SKM-1 treated with dmso at 0.1 percent for 144 hours (cell line): ENCODE results near the gene NRXN3.

Experiments used
- DNase-seq: peaks from one replicate; lab custom pipeline; 2025; ENCODE audit not compliant: unreplicated experiment; lab: John Stamatoyannopoulos, UW

NRXN3 gene

GRCh38 chr14:79639613-79640012, 1469.4 kb downstream of the NRXN3 start:
- no peak for DNase-seq

GRCh38 chr14:79641371-79641770, 1471.2 kb downstream of the NRXN3 start:
- DNase-seq = no peak

- no peak for DNase-seq
These were observed 1473.0 kb downstream of the NRXN3 start for GRCh38 chr14:79643132-79643531.

- no peak for DNase-seq
These were observed 1475.7 kb downstream of the NRXN3 start for GRCh38 chr14:79645753-79646362.

- no peak for DNase-seq
These were observed 1479.7 kb downstream of the NRXN3 start for GRCh38 chr14:79649856-79650255.

GRCh38 chr14:79652513-79653307, 1482.5 kb downstream of the NRXN3 start:
- DNase-seq = no peak

- DNase-seq = no peak
These were observed 1485.9 kb downstream of the NRXN3 start for GRCh38 chr14:79656056-79656455.

- DNase-seq = no peak
These were observed 1486.3 kb downstream of the NRXN3 start for GRCh38 chr14:79656496-79656895.

- no peak for DNase-seq
These were observed 1488.0 kb downstream of the NRXN3 start for GRCh38 chr14:79658221-79658620.

GRCh38 chr14:79658769-79659168, 1488.6 kb downstream of the NRXN3 start:
- DNase-seq = no peak

GRCh38 chr14:79660053-79660939, 1490.1 kb downstream of the NRXN3 start:
- DNase-seq = no peak

- no peak for DNase-seq
These were observed 1491.6 kb downstream of the NRXN3 start for GRCh38 chr14:79661752-79662151.

GRCh38 chr14:79663453-79663852, 1493.3 kb downstream of the NRXN3 start:
- DNase-seq = no peak

- no peak for DNase-seq
These were observed 1495.4 kb downstream of the NRXN3 start for GRCh38 chr14:79665556-79665955.

- DNase-seq = no peak
These were observed 1498.8 kb downstream of the NRXN3 start for GRCh38 chr14:79668951-79669350.

GRCh38 chr14:79670811-79671210, 1500.6 kb downstream of the NRXN3 start:
- no peak for DNase-seq

GRCh38 chr14:79680087-79680486, 1509.9 kb downstream of the NRXN3 start:
- no peak for DNase-seq

- DNase-seq = no peak
These were observed 1516.0 kb downstream of the NRXN3 start for GRCh38 chr14:79686196-79686595.

- no peak for DNase-seq
These were observed 1520.8 kb downstream of the NRXN3 start for GRCh38 chr14:79690960-79691359.

- DNase-seq = no peak
These were observed 1523.8 kb downstream of the NRXN3 start for GRCh38 chr14:79693935-79694334.

GRCh38 chr14:79695307-79695706, 1525.1 kb downstream of the NRXN3 start:
- DNase-seq = no peak

- DNase-seq = no peak
These were observed 1528.1 kb downstream of the NRXN3 start for GRCh38 chr14:79698298-79698711.
